ENCODE results near the gene FRMD3.

Gene FRMD3

DNA sequence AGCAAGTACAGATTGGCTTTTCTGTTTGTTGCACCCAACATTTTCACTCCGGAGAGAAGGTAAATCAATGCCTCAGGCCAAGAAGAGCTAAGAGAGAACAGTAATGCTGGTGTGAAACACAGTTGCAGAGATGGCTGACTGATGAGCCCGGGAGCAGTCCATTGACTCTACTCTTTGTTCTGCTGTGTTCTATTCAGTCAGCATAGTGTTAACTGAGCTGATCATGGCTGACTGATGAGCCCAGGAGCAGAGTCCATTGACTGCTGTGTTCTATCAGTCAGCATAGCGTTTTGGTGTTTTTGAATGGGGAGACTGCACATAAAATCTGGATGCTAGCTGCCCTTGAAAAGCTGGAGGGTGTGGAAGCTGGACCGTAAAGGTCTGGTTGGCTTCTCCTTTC, 141.4 kb downstream of the FRMD3 start:
- TF ChIP-seq, protein P1, sequence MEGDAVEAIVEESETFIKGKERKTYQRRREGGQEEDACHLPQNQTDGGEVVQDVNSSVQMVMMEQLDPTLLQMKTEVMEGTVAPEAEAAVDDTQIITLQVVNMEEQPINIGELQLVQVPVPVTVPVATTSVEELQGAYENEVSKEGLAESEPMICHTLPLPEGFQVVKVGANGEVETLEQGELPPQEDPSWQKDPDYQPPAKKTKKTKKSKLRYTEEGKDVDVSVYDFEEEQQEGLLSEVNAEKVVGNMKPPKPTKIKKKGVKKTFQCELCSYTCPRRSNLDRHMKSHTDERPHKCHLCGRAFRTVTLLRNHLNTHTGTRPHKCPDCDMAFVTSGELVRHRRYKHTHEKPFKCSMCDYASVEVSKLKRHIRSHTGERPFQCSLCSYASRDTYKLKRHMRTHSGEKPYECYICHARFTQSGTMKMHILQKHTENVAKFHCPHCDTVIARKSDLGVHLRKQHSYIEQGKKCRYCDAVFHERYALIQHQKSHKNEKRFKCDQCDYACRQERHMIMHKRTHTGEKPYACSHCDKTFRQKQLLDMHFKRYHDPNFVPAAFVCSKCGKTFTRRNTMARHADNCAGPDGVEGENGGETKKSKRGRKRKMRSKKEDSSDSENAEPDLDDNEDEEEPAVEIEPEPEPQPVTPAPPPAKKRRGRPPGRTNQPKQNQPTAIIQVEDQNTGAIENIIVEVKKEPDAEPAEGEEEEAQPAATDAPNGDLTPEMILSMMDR (IDR thresholded peaks at IDR 0.05; ENCODE audit: insufficient read depth, low read depth, low read length, missing control alignments) = no peak
- H3K4me3 ChIP-seq (ENCODE audit: low read length) = no peak overlapping the region
- no peak for DNase-seq (ENCODE audit: low read depth)

DNA sequence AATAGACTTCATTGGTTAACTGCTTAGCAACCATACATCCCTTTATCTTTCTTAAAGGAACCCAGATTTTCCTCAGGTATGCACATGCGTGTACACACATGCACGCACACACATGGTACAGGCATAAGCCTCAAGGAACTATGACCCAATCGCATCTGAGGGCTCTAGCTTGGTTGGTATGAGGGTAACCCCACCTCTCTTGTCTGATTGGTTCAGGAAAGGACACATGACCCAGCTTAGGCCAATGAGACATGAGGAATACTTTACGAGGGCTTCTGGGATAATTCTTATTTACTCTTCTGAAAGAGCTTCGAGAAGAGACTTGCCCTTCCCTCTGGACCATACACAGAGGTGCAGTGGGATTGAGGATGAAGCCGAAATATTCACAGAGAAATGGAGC, 141.9 kb downstream of the FRMD3 start:
- no peak overlapping the region for H3K4me3 ChIP-seq (ENCODE audit: low read length)
- TF ChIP-seq, protein P1 (IDR thresholded peaks at IDR 0.05; ENCODE audit: insufficient read depth, low read depth, low read length, missing control alignments) = no peak
- no peak for DNase-seq (ENCODE audit: low read depth)

DNA sequence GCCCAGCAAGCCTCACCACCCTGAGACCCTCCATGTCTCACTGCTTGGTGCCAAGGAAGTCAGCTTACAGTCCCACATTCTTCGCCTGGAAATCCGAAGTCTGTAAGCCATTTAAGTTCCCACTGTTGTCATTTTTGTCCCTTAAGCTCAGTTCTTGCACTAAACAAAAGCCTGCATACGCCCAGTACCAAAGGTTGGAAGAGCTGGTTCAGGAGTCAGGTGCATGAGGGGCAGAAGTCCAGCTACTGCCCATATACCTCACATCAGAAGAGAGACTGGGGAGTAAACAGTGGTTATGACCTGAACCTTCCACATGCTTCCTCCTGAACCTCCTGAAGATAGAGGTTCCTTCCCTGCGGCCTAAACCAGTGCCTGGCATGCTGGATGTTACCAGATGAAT, 146.0 kb downstream of the FRMD3 start:
- TF ChIP-seq, protein P1 (IDR thresholded peaks at IDR 0.05; ENCODE audit: insufficient read depth, low read depth, low read length, missing control alignments) = no peak
- DNase-seq (ENCODE audit: low read depth) = no peak
- no peak overlapping the region for H3K4me3 ChIP-seq (ENCODE audit: low read length)

DNA sequence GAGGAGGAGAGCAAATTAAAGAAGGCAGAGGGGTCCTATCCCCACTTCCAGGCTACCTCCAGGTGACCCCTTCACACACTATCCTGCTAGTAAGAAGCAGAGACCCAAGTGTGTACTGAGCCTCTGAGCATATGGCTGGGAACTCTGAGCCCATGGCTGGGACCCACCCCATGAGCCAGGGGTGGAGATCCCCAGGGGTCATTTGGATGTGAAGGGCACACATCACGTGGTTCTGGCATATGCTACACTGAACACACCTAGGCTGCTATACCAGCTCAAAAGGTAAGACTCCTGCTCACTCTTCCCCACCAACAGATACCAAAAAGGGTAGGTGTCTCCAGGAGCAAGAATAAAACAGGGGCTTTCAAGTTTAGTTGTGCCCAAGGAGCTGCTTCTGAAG, 149.9 kb downstream of the FRMD3 start:
- H3K4me3 ChIP-seq (ENCODE audit: low read length) = no peak overlapping the region
- TF ChIP-seq, protein P1 (IDR thresholded peaks at IDR 0.05; ENCODE audit: insufficient read depth, low read depth, low read length, missing control alignments) = no peak

DNA sequence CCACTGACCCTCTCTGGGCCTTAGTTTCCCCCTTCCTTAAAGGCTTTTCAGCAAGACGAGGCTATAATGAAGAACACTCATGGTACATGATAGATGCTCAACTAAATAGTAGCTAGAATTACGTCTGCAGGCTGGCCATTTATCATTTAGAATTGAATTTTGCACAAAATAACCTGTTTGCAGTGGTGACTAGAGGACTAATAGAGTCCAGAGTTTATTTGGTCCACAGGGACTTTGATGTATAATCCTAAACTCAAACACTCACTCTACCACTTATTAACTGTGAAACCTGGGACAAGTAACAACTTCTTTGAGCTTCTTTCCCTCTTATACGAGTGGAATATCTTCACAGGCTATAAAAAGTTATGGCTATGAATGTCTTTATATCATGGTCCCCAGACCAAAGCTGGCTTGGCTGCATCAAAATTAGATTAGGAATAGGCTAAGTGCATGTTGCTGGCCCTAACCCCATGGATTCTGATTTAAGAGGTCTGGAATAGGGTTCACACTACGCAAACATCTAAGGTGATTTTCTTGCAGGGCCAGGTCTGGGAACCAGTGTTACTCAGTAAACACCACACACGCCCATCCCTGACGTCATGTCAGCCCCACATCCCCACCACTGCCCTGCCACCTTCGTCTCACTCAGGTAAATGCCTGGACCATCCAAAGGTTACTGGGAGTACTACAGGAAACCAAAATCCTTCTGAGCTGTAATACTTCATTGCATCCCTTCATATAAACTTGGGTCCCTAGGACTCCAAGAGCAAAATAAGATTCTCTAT, 150.6 kb downstream of the FRMD3 start:
- DNase-seq (ENCODE audit: low read depth) = no peak
- H3K4me3 ChIP-seq (ENCODE audit: low read length) = no peak overlapping the region
- TF ChIP-seq, protein P1 (IDR thresholded peaks at IDR 0.05; ENCODE audit: insufficient read depth, low read depth, low read length, missing control alignments) = no peak

More for the DNA sequence above, 149.9 kb downstream of the FRMD3 start:
- no peak for DNase-seq (ENCODE audit: low read depth)

DNA sequence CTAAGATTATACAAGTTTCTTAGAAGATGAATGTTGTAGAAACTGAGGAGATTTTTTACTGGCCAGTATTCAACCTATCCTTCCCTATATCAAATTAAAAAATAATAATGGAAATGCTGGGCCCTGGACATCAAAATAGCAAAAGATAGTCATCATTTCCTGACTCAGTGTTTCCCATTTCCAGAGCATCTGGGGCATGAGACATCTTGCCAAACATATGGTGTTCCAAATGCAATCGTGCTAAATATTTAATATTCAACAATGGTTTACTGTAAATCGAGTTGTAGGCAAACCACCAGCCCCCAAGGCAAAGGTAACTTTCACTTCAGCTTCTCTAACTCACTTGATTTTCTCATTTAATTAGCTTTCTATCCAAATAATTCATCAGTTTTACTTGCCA, 152.9 kb downstream of the FRMD3 start:
- TF ChIP-seq, protein P1 (IDR thresholded peaks at IDR 0.05; ENCODE audit: insufficient read depth, low read depth, low read length, missing control alignments) = no peak
- DNase-seq (ENCODE audit: low read depth) = no peak
- H3K4me3 ChIP-seq (ENCODE audit: low read length) = no peak overlapping the region

DNA sequence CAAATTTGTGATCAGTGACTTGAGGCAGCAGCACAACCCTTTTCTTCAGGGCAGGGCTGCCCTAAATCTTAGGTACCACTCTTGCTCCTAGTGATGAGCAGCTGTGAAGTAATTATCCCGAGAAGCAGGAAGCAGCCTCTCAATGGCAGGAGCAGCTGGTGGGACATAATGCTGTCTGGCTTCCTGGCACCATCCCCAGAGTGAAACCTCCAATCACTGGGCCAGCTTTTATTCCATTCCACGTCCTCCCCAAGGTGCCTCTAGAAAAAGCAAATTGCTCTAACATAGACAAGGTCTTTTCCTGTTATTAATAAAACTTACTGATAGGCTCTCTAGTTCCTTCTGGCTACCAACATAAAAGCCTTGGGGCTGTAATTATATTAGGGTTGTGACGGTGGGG, 154.0 kb downstream of the FRMD3 start:
- H3K4me3 ChIP-seq (ENCODE audit: low read length) = no peak overlapping the region
- TF ChIP-seq, protein P1 (IDR thresholded peaks at IDR 0.05; ENCODE audit: insufficient read depth, low read depth, low read length, missing control alignments) = no peak
- DNase-seq (ENCODE audit: low read depth) = no peak

All from epithelial cell of esophagus (primary cell).